Stimulated activated CD4-positive, alpha-beta T cell treated with anti-CD3 and anti-CD28 coated beads, Interleukin-15, amount 100 ng/mL, for 1 hour (primary cell): Measurements from ENCODE around the gene B4GALNT3.
"Not testable (repeated sequence)": the region's sequence is repeated elsewhere in the genome, so short reads cannot be mapped to it uniquely, and the experiment has no call there.

Experiments
- DNase-seq, 2 donors: peaks; one replicate each; pipeline ENCODE4 v3.0.0-alpha.2; 2020; ENCODE audit warnings: low read depth in 1 of 2, low spot score in 1 of 2

The B4GALNT3 gene

GRCh38 chr12:574475-575128 lies 114.9 kb downstream of the B4GALNT3 start:
- DNase-seq = no peak

GRCh38 chr12:575129-575502 lies 115.4 kb downstream of the B4GALNT3 start:
- no peak for DNase-seq

DNA sequence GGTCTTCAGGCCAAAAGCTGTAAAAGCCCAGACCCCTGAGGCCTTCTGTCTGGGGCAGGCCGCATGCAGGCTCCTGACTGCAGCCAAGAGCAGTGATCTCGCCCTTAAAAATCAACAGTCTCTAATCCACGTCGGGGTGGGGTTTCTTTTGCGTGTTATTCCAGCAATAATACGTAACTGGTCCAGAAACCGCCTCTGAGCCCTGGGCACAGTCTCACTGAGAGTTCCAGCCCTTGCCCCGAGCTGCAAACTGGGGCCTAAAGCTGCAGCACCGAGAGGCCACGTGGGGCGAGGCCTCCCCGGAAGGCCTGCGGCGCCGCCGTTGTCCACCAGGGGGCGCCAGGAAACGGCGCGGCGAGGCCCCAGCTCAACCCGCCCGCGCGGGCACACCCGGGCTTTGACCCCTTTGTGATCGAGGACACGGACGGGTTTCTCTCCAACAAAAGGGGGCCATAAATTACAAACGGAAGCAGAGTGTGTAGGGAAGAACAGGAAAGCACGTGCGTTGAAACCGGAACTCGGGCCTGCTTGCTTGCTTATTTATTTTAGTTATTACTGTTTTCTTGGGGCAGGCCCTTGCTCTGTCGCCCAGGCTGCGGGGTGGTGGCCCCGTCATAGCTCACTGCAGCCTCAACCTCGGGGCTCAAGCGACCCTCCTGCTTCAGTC lies 116.3 kb downstream of the B4GALNT3 start:
- DNase-seq = peak; percentile 78 to 87

- no peak for DNase-seq
Observed at GRCh38 chr12:576615-577110, 116.9 kb downstream of the B4GALNT3 start.

GRCh38 chr12:577994-578747 lies 118.4 kb downstream of the B4GALNT3 start:
- DNase-seq = not testable (repeated sequence)

DNA sequence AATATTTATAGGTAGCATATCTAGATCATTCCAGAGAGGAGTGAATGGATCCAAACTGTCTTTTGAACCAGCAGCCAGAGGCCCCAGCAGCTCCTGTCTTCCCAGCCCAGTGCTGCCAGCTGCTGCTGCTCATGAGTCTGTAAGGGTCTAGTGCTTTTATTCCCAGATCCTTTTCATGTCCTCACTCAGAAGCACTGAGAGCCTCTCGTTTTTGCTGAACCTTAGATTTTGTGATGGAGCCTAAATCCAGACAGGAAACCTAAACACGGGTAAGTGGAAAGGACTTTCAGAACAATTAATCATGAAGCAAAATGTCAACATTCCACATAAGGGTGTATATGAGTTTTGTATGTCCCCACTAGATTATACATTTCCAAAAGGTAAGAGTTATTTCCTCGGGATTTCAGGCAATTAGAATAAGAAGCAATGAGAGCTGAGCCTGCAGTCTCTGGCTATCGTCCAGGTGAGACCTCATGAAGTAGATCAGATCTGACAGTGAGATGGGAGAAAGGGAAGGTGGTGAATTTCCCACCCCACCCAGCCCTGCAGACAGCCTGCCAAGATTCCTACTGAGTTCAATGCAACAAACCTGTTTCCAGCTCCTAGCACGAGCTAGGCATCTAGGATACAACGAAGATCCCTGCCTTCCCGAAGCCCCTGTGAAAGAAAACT lies 119.1 kb downstream of the B4GALNT3 start:
- DNase-seq = no peak

GRCh38 chr12:579420-580110 lies 119.8 kb downstream of the B4GALNT3 start:
- DNase-seq = no peak

DNA sequence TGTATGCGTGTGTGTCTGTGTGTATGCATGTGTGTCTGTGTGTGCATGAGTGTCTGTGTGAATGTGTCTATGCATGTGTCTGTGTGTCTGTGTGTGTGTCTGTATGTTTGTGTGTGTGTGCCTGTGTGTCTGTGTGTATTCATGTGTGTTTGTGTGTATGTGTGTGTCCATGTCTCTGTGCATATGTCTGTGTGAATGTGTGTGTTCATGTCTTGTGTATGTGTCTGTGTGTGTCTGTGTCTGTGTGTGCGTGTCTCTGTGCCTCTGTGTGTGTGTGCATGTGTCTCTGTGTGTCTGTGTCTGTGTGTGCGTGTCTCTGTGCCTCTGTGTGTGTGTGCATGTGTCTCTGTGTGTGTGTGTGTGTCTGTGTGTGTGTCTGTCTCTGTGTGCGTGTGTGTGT lies 121.1 kb downstream of the B4GALNT3 start:
- DNase-seq = no peak

GRCh38 chr12:581321-581720 lies 121.6 kb downstream of the B4GALNT3 start:
- no peak for DNase-seq

- no peak for DNase-seq
Observed at GRCh38 chr12:581746-582145, 122.0 kb downstream of the B4GALNT3 start.

- DNase-seq = no peak
Observed at GRCh38 chr12:583251-583869, 123.6 kb downstream of the B4GALNT3 start.

- DNase-seq = no peak
Observed at GRCh38 chr12:585062-586061, 125.6 kb downstream of the B4GALNT3 start.

- no peak for DNase-seq
Observed at GRCh38 chr12:586318-587071, 126.8 kb downstream of the B4GALNT3 start.

- DNase-seq = no peak
Observed at GRCh38 chr12:587132-588023, 127.6 kb downstream of the B4GALNT3 start.

GRCh38 chr12:588024-588322 lies 128.2 kb downstream of the B4GALNT3 start:
- no peak for DNase-seq

- no peak for DNase-seq
Observed at GRCh38 chr12:588646-589045, 128.9 kb downstream of the B4GALNT3 start.

DNA sequence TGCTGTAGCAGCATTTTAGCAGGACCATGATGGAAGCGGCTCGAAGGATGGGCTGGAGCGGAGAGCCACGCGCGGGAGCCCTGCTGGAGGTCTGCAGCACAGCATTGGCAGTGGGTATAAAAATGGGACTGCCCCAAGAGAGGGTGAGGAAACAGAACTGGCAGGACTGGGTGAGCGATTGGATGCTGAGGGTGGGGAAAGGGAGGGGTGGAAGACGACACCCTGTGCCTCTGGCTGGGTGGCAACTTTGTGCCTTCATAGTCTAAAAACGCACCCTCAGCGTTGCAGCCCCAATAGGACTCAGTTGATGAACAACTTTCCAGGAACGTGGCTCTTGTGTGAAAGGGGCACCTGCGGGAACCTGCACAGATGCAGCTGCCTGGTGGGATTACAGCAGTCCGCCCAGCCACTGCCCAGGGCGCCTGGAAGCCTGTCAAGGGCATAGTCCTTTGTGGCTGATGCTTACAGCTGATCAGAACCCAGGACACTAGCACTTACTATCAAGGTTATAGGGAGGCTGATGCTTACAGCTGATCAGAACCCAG lies 130.5 kb downstream of the B4GALNT3 start:
- DNase-seq = no peak
